SJCRH30 (cell line): ENCODE measurements around the gene PAK1. TPM values are rescaled to one million over a fixed set of nuclear protein-coding genes. Genes with fewer than 3 reads are reported as not detected.
A peak's percentile ranks its signal among the peaks of the same experiment; 100 is the strongest.
"Not testable (repeated sequence)": the region's sequence is repeated elsewhere in the genome, so short reads cannot be mapped to it uniquely, and the experiment has no call there.

Source experiments
- DNase-seq, 2 experiments: peaks; one replicate each; pipeline ENCODE4 v3.0.0-alpha.2; 2015 to 2020
- H3K27ac ChIP-seq: fragments of 250-450 bp; sonication (Bioruptor Pico); 2 replicates; pipeline ENCODE4 v1.5.1; 2020; ENCODE audit warnings: mild to moderate bottlenecking, moderate library complexity
- H3K27me3 ChIP-seq: fragments of 250-450 bp; sonication (Bioruptor Pico); 2 replicates; pipeline ENCODE4 v1.5.1; 2020; ENCODE audit warnings: mild to moderate bottlenecking, moderate library complexity
- H3K36me3 ChIP-seq: fragments of 250-450 bp; sonication (Bioruptor Pico); 2 replicates; pipeline ENCODE4 v1.5.1; 2020; ENCODE audit warnings: mild to moderate bottlenecking, moderate library complexity
- H3K4me1 ChIP-seq: fragments of 250-450 bp; sonication (Bioruptor Pico); 2 replicates; pipeline ENCODE4 v1.5.1; 2020; ENCODE audit warnings: mild to moderate bottlenecking, moderate library complexity
- H3K4me3 ChIP-seq: fragments of 250-450 bp; sonication (Bioruptor Pico); 2 replicates; pipeline ENCODE4 v1.5.1; 2020; ENCODE audit warnings: mild to moderate bottlenecking, moderate library complexity
- H3K9me3 ChIP-seq: fragments of 250-450 bp; sonication (Bioruptor Pico); replicated peaks from 2 replicates; pipeline ENCODE4 v1.5.1; 2020; ENCODE audit warnings: mild to moderate bottlenecking, moderate library complexity
- total RNA-seq: library from RNA; depleted of rRNA; stranded (reverse); fragments of >200 nt; shearing (Covaris generic); gene quantifications from 2 replicates; pipeline ENCODE4 v1.2.3, GENCODE V29; 2014

Gene PAK1
- total RNA-seq, 1 experiment from 2014 or later: 28.7 TPM

GRCh38 chr11:77395460-77396173, 78.3 kb downstream of the PAK1 start:
- Histone ChIP-seq H3K4me1 (no peaks in the 10 kb centered on the region), H3K27ac (no peak overlapping the region), H3K4me3 (no peak overlapping the region), H3K27me3 (no peaks in the 10 kb centered on the region), H3K36me3 (no peaks in the 10 kb centered on the region), H3K9me3 (no peaks in the 10 kb centered on the region; the same call in 1 of the 2 replicates)
- no peak for DNase-seq

GRCh38 chr11:77392842-77393241, 81.1 kb downstream of the PAK1 start:
- DNase-seq: no peak
- H3K27me3 ChIP-seq: no peaks in the 10 kb centered on the region
- H3K4me3 ChIP-seq: no peak overlapping the region
- no peaks in the 10 kb centered on the region for H3K4me1 ChIP-seq
- no peak overlapping the region for H3K27ac ChIP-seq
- H3K36me3 ChIP-seq: no peaks in the 10 kb centered on the region
- H3K9me3 ChIP-seq: no peaks in the 10 kb centered on the region

- H3K4me1 ChIP-seq: no peaks in the 10 kb centered on the region
- DNase-seq: no peak
- no peak overlapping the region for H3K4me3 ChIP-seq
- no peaks in the 10 kb centered on the region for H3K36me3 ChIP-seq
- no peak overlapping the region for H3K27ac ChIP-seq
- no peaks in the 10 kb centered on the region for H3K9me3 ChIP-seq
- H3K27me3 ChIP-seq: no peaks in the 10 kb centered on the region
Observed at GRCh38 chr11:77387701-77388100, 86.2 kb downstream of the PAK1 start.

- peaks cover 6% of the 10 kb centered on the region for H3K4me1 ChIP-seq
- H3K27me3 ChIP-seq: no peaks in the 10 kb centered on the region
- H3K9me3 ChIP-seq: no peaks in the 10 kb centered on the region
- no peak overlapping the region for H3K4me3 ChIP-seq
- no peak overlapping the region for H3K27ac ChIP-seq
- no peak for DNase-seq
- no peaks in the 10 kb centered on the region for H3K36me3 ChIP-seq
Observed at GRCh38 chr11:77386178-77386577, 87.7 kb downstream of the PAK1 start.

- not testable (repeated sequence) for H3K27me3 ChIP-seq, DNase-seq, H3K9me3 ChIP-seq, H3K4me3 ChIP-seq, H3K27ac ChIP-seq, H3K4me1 ChIP-seq, H3K36me3 ChIP-seq
Observed at GRCh38 chr11:77385255-77385771, 88.6 kb downstream of the PAK1 start.

- Histone ChIP-seq H3K27ac (no peak overlapping the region), H3K4me1 (peaks cover 6% of the 10 kb centered on the region), H3K27me3 (no peaks in the 10 kb centered on the region), H3K4me3 (no peak overlapping the region), H3K36me3 (no peaks in the 10 kb centered on the region), H3K9me3 (no peaks in the 10 kb centered on the region)
- no peak for DNase-seq
Observed at GRCh38 chr11:77384571-77384970, 89.3 kb downstream of the PAK1 start.

GRCh38 chr11:77383349-77383748, 90.5 kb downstream of the PAK1 start:
- not testable (repeated sequence) for H3K27ac ChIP-seq, H3K4me1 ChIP-seq, H3K9me3 ChIP-seq, DNase-seq, H3K27me3 ChIP-seq, H3K4me3 ChIP-seq, H3K36me3 ChIP-seq

GRCh38 chr11:77381729-77382665, 91.9 kb downstream of the PAK1 start:
- H3K9me3 ChIP-seq: no peaks in the 10 kb centered on the region
- H3K27me3 ChIP-seq: no peaks in the 10 kb centered on the region
- no peak overlapping the region for H3K4me3 ChIP-seq
- H3K4me1 ChIP-seq: peaks cover 6% of the 10 kb centered on the region
- no peak overlapping the region for H3K27ac ChIP-seq
- peak; percentile 9 to 39 for DNase-seq
- H3K36me3 ChIP-seq: peaks cover 3% of the 10 kb centered on the region; the same call in 1 of the 2 replicates

GRCh38 chr11:77379934-77380333, 94.0 kb downstream of the PAK1 start:
- H3K36me3 ChIP-seq: peaks cover 6% of the 10 kb centered on the region; the same call in 1 of the 2 replicates
- DNase-seq: no peak
- H3K27ac ChIP-seq: no peak overlapping the region
- no peaks in the 10 kb centered on the region for H3K9me3 ChIP-seq
- H3K4me3 ChIP-seq: no peak overlapping the region
- H3K27me3 ChIP-seq: no peaks in the 10 kb centered on the region
- peaks cover 6% of the 10 kb centered on the region for H3K4me1 ChIP-seq

GRCh38 chr11:77379253-77379652, 94.6 kb downstream of the PAK1 start:
- no peak overlapping the region for H3K27ac ChIP-seq
- no peak for DNase-seq
- H3K36me3 ChIP-seq: peaks cover 6% of the 10 kb centered on the region; the same call in 1 of the 2 replicates
- no peak overlapping the region for H3K4me3 ChIP-seq
- H3K9me3 ChIP-seq: no peaks in the 10 kb centered on the region
- H3K4me1 ChIP-seq: peaks cover 6% of the 10 kb centered on the region
- no peaks in the 10 kb centered on the region for H3K27me3 ChIP-seq

GRCh38 chr11:77377734-77378133, 96.2 kb downstream of the PAK1 start:
- Histone ChIP-seq H3K4me3 (no peak overlapping the region), H3K36me3 (peaks cover 6% of the 10 kb centered on the region; the same call in 1 of the 2 replicates), H3K27me3 (no peaks in the 10 kb centered on the region), H3K4me1 (peaks cover 6% of the 10 kb centered on the region), H3K27ac (no peak overlapping the region), H3K9me3 (no peaks in the 10 kb centered on the region)
- DNase-seq: no peak

- Histone ChIP-seq H3K27ac (no peak overlapping the region), H3K36me3 (peaks cover 6% of the 10 kb centered on the region; the same call in 1 of the 2 replicates), H3K9me3 (no peaks in the 10 kb centered on the region), H3K4me3 (no peak overlapping the region), H3K4me1 (no peaks in the 10 kb centered on the region), H3K27me3 (no peaks in the 10 kb centered on the region)
- DNase-seq: no peak
Observed at GRCh38 chr11:77375107-77375506, 98.8 kb downstream of the PAK1 start.

GRCh38 chr11:77374611-77375031, 99.3 kb downstream of the PAK1 start:
- H3K27me3 ChIP-seq: no peaks in the 10 kb centered on the region
- no peaks in the 10 kb centered on the region for H3K4me1 ChIP-seq
- H3K4me3 ChIP-seq: no peak overlapping the region
- H3K36me3 ChIP-seq: peaks cover 6% of the 10 kb centered on the region; the same call in 1 of the 2 replicates
- no peak overlapping the region for H3K27ac ChIP-seq
- no peak for DNase-seq
- no peaks in the 10 kb centered on the region for H3K9me3 ChIP-seq

GRCh38 chr11:77374108-77374507, 99.8 kb downstream of the PAK1 start:
- no peaks in the 10 kb centered on the region for H3K27me3 ChIP-seq
- no peaks in the 10 kb centered on the region for H3K4me1 ChIP-seq
- no peak overlapping the region for H3K27ac ChIP-seq
- no peaks in the 10 kb centered on the region for H3K9me3 ChIP-seq
- peaks cover 3% of the 10 kb centered on the region; the same call in 1 of the 2 replicates for H3K36me3 ChIP-seq
- no peak overlapping the region for H3K4me3 ChIP-seq
- DNase-seq: no peak

GRCh38 chr11:77372726-77373125, 101.2 kb downstream of the PAK1 start:
- no peaks in the 10 kb centered on the region for H3K27me3 ChIP-seq
- no peak overlapping the region for H3K27ac ChIP-seq
- DNase-seq: no peak
- H3K9me3 ChIP-seq: no peaks in the 10 kb centered on the region
- no peaks in the 10 kb centered on the region for H3K4me1 ChIP-seq
- peaks cover 3% of the 10 kb centered on the region; the same call in 1 of the 2 replicates for H3K36me3 ChIP-seq
- H3K4me3 ChIP-seq: no peak overlapping the region
